GM21576 (cell line): Measurements from ENCODE around the gene GFI1B.
"Not testable (repeated sequence)": the region's sequence is repeated elsewhere in the genome, so short reads cannot be mapped to it uniquely, and the experiment has no call there.

Experiments
- ATAC-seq: cut with Tn5 transposase; IDR thresholded peaks from one replicate; pipeline ENCODE4 v1.9.1; 2021; ENCODE audit warnings: mild to moderate bottlenecking, moderate library complexity; ENCODE audit not compliant: unreplicated experiment

The GFI1B gene

GRCh38 chr9:132967908-132968307 is 10.6 kb upstream of the GFI1B start:
- ATAC-seq, result not testable (repeated sequence)

GRCh38 chr9:132969783-132970182 is 8.7 kb upstream of the GFI1B start:
- ATAC-seq, result no peak

GRCh38 chr9:132970324-132971062 is 8.0 kb upstream of the GFI1B start:
- ATAC-seq, result no peak

GRCh38 chr9:132973166-132973565 is 5.3 kb upstream of the GFI1B start:
- no peak for ATAC-seq

GRCh38 chr9:132973713-132974112 is 4.8 kb upstream of the GFI1B start:
- no peak for ATAC-seq

- no peak for ATAC-seq
Observed at GRCh38 chr9:132975961-132976360, 2.5 kb upstream of the GFI1B start.

GRCh38 chr9:132976571-132976970 is 1.9 kb upstream of the GFI1B start:
- ATAC-seq, result no peak

GRCh38 chr9:132978112-132978450 is 413 bp upstream of the GFI1B start:
- no peak for ATAC-seq

- no peak for ATAC-seq
Observed at GRCh38 chr9:132980157-132980556, 1.7 kb downstream of the GFI1B start.

- ATAC-seq, result no peak
Observed at GRCh38 chr9:132982458-132982857, 4.0 kb downstream of the GFI1B start.

- no peak for ATAC-seq
Observed at GRCh38 chr9:132983491-132984201, 5.2 kb downstream of the GFI1B start.

GRCh38 chr9:132984202-132985070 is 5.9 kb downstream of the GFI1B start:
- ATAC-seq, result no peak

- ATAC-seq, result no peak
Observed at GRCh38 chr9:132985071-132985350, 6.5 kb downstream of the GFI1B start.

- no peak for ATAC-seq
Observed at GRCh38 chr9:132985489-132985888, 7.0 kb downstream of the GFI1B start.

GRCh38 chr9:132986114-132986513 is 7.6 kb downstream of the GFI1B start:
- no peak for ATAC-seq

- no peak for ATAC-seq
Observed at GRCh38 chr9:132986640-132987620, 8.4 kb downstream of the GFI1B start.

GRCh38 chr9:132988244-132989013 is 9.9 kb downstream of the GFI1B start:
- ATAC-seq, result no peak

- ATAC-seq, result no peak
Observed at GRCh38 chr9:132989014-132989310, 10.5 kb downstream of the GFI1B start.

- no peak for ATAC-seq
Observed at GRCh38 chr9:132989414-132989996, 11.0 kb downstream of the GFI1B start.
